Gastroesophageal sphincter (tissue), 4 donors: ENCODE results near the gene ZNF292. TPM values are rescaled to one million over a fixed set of nuclear protein-coding genes. Genes with fewer than 3 reads are reported as not detected.

Experiments
- ATAC-seq: fragments of 150-250 bp; one replicate; pipeline ENCODE4 v1.9.1; 2016; ENCODE audit warnings: mild to moderate bottlenecking, moderate library complexity
- H3K27ac ChIP-seq, 4 donors: fragments of 200-600 bp; sonication (generic) in 3 of 4; 1 replicate in 3 of 4; 2 replicates in 1 of 4; pipeline ENCODE4 v1.5.1; 2016 to 2019
- H3K27me3 ChIP-seq: fragments of 200-600 bp; sonication (generic); one replicate; pipeline ENCODE4 v1.5.1; 2019
- H3K36me3 ChIP-seq, 2 donors: fragments of 200-600 bp; sonication (generic); one replicate each; pipeline ENCODE4 v1.5.1; 2019; ENCODE audit warnings: control low read depth in 1 of 2
- H3K4me1 ChIP-seq, 3 donors: fragments of 200-600 bp; sonication (generic); 1 replicate in 2 of 3; 2 replicates in 1 of 3; pipeline ENCODE4 v1.5.1; 2016 to 2019; ENCODE audit warnings: control low read depth in 2 of 3
- H3K4me3 ChIP-seq, 2 donors: fragments of 200-600 bp; sonication (generic); one replicate each; pipeline ENCODE4 v1.5.1; 2019; ENCODE audit warnings: mild to moderate bottlenecking in 1 of 2, moderate library complexity in 1 of 2
- H3K9me3 ChIP-seq, 3 donors: fragments of 200-600 bp; sonication (generic); one replicate each; pipeline ENCODE4 v1.5.1; 2017 to 2019; ENCODE audit warnings: control low read depth in 2 of 3
- CTCF ChIP-seq, 4 experiments: fragments of 200-600 bp in 2 of 4; fragments of 450-650 bp in 2 of 4; sonication (generic) in 1 of 4; IDR thresholded peaks; one replicate each; pipeline ENCODE4 v1.5.1; 2017 to 2019; ENCODE audit warnings: antibody characterized with exemption in 4 of 4, mild to moderate bottlenecking in 2 of 4, moderate library complexity in 2 of 4
- EP300 ChIP-seq: sonication (generic); formaldehyde crosslinking; IDR thresholded peaks from one replicate; pipeline ENCODE4 v1.6.1; 2017; ENCODE audit warnings: antibody characterized with exemption, mild to moderate bottlenecking
- POLR2A ChIP-seq, 2 donors: fragments of 450-650 bp; IDR thresholded peaks; one replicate each; pipeline ENCODE4 v1.6.1; 2017; ENCODE audit warnings: antibody characterized with exemption in 2 of 2, mild to moderate bottlenecking in 2 of 2, moderate library complexity in 1 of 2
- POLR2AphosphoS5 ChIP-seq: sonication (generic); formaldehyde crosslinking; IDR thresholded peaks from one replicate; pipeline ENCODE4 v1.6.1; 2017; ENCODE audit warnings: antibody characterized with exemption
- WGBS, 2 donors: methylation state at CpG; one replicate each; pipeline ENCODE4 v1.1.5; 2018; ENCODE audit warnings: low coverage in 1 of 2; 5-methylcytosine and 5-hydroxymethylcytosine counted together
- total RNA-seq, 4 donors: library from RNA; depleted of rRNA; stranded (reverse); fragments of >200 nt; gene quantifications; one replicate each; pipeline ENCODE4 v1.1.0, GENCODE V29; 2016

ZNF292 gene
- total RNA-seq, 4 donors from 2014 or later: 23.9 to 82.3 (median 54.5) TPM

- Histone ChIP-seq H3K4me1 (peaks cover 0 to 57% (median 10%) of the 10 kb centered on the region in 3 donors), H3K9me3 (no peaks in the 10 kb centered on the region), H3K27ac (no peak overlapping the region), H3K27me3 (no peaks in the 10 kb centered on the region), H3K36me3 (peaks cover 0 to 5% of the 10 kb centered on the region in 2 donors), H3K4me3 (no peak overlapping the region)
- ATAC-seq: no peak
- TF ChIP-seq EP300: no peak
- TF ChIP-seq POLR2A (IDR thresholded peaks at IDR 0.05): no peak
- no peak for TF ChIP-seq CTCF (IDR thresholded peaks at IDR 0.05)
- no peak for TF ChIP-seq POLR2AphosphoS5
Measured at GRCh38 chr6:87212596-87212995, 57.2 kb downstream of the ZNF292 start.

- peaks cover 0 to 49% (median 10%) of the 10 kb centered on the region in 3 donors for H3K4me1 ChIP-seq
- H3K36me3 ChIP-seq: peaks cover 0 to 9% of the 10 kb centered on the region in 2 donors
- no peak for ATAC-seq
- 93 to 95% methylated on average over 5 of the region's 5 CpGs for WGBS, 2 donors
- no peaks in the 10 kb centered on the region for H3K27me3 ChIP-seq
- TF ChIP-seq EP300: no peak
- no peak for TF ChIP-seq POLR2AphosphoS5
- no peak for TF ChIP-seq POLR2A (IDR thresholded peaks at IDR 0.05)
- TF ChIP-seq CTCF (IDR thresholded peaks at IDR 0.05): no peak
- H3K4me3 ChIP-seq: no peak overlapping the region
- H3K27ac ChIP-seq: no peak overlapping the region
- H3K9me3 ChIP-seq: no peaks in the 10 kb centered on the region
Measured at GRCh38 chr6:87213364-87213763, 58.0 kb downstream of the ZNF292 start.

- no peak for TF ChIP-seq EP300
- TF ChIP-seq POLR2AphosphoS5: no peak
- TF ChIP-seq CTCF (IDR thresholded peaks at IDR 0.05): no peak
- no peak for TF ChIP-seq POLR2A (IDR thresholded peaks at IDR 0.05)
- ATAC-seq: no peak
- H3K27ac ChIP-seq: no peak overlapping the region
Measured at GRCh38 chr6:87214831-87215230, 59.5 kb downstream of the ZNF292 start.

GRCh38 chr6:87220997-87221396 lies 65.6 kb downstream of the ZNF292 start:
- no peak for TF ChIP-seq EP300
- TF ChIP-seq CTCF (IDR thresholded peaks at IDR 0.05): no peak
- TF ChIP-seq POLR2A (IDR thresholded peaks at IDR 0.05): no peak
- TF ChIP-seq POLR2AphosphoS5: no peak
- H3K4me1 ChIP-seq: no peaks in the 10 kb centered on the region
- H3K4me3 ChIP-seq: no peak overlapping the region
- no peak for ATAC-seq
- WGBS, 2 donors: 71 to 100% methylated on average over 1 of the region's 1 CpG
- peaks cover 0 to 73% of the 10 kb centered on the region in 2 donors for H3K36me3 ChIP-seq
- H3K9me3 ChIP-seq: no peaks in the 10 kb centered on the region
- H3K27ac ChIP-seq: no peak overlapping the region
- H3K27me3 ChIP-seq: no peaks in the 10 kb centered on the region

More at GRCh38 chr6:87214831-87215230, 59.5 kb downstream of the ZNF292 start:
- Histone ChIP-seq H3K36me3 (peaks cover 0 to 23% of the 10 kb centered on the region in 2 donors), H3K9me3 (no peaks in the 10 kb centered on the region), H3K4me3 (no peak overlapping the region), H3K27me3 (no peaks in the 10 kb centered on the region), H3K4me1 (peaks cover 0 to 35% (median 7%) of the 10 kb centered on the region in 3 donors)

GRCh38 chr6:87222676-87223075 lies 67.3 kb downstream of the ZNF292 start:
- H3K4me3 ChIP-seq: no peak overlapping the region
- ATAC-seq: no peak
- no peaks in the 10 kb centered on the region for H3K4me1 ChIP-seq
- TF ChIP-seq POLR2A (IDR thresholded peaks at IDR 0.05): no peak
- no peak for TF ChIP-seq CTCF (IDR thresholded peaks at IDR 0.05)
- TF ChIP-seq POLR2AphosphoS5: no peak
- TF ChIP-seq EP300: no peak
- no peak overlapping the region for H3K27ac ChIP-seq
- H3K36me3 ChIP-seq: peaks cover 0 to 70% of the 10 kb centered on the region in 2 donors
- 90 to 100% methylated on average over 1 of the region's 1 CpG for WGBS, 2 donors
- H3K9me3 ChIP-seq: no peaks in the 10 kb centered on the region
- no peaks in the 10 kb centered on the region for H3K27me3 ChIP-seq
